ENCODE data around the gene SPATS2. TPM values are rescaled to one million over a fixed set of nuclear protein-coding genes. Genes with fewer than 3 reads are reported as not detected.

SPATS2 gene
- total RNA-seq, 1 donor from 2014 or later: 18.2 TPM

GRCh38 chr12:49541140-49541861 is 174.0 kb downstream of the SPATS2 start:
- H3K27me3 ChIP-seq (ENCODE audit: control insufficient read depth, insufficient read depth, low read length): peaks cover 71% of the 10 kb centered on the region
- H3K36me3 ChIP-seq (ENCODE audit: control insufficient read depth, insufficient read depth, low read length): no peaks in the 10 kb centered on the region
- no peak for DNase-seq (ENCODE audit: low read depth)
- H3K4me3 ChIP-seq (ENCODE audit: low read depth, low read length): no peak overlapping the region
- TF ChIP-seq, protein P1, sequence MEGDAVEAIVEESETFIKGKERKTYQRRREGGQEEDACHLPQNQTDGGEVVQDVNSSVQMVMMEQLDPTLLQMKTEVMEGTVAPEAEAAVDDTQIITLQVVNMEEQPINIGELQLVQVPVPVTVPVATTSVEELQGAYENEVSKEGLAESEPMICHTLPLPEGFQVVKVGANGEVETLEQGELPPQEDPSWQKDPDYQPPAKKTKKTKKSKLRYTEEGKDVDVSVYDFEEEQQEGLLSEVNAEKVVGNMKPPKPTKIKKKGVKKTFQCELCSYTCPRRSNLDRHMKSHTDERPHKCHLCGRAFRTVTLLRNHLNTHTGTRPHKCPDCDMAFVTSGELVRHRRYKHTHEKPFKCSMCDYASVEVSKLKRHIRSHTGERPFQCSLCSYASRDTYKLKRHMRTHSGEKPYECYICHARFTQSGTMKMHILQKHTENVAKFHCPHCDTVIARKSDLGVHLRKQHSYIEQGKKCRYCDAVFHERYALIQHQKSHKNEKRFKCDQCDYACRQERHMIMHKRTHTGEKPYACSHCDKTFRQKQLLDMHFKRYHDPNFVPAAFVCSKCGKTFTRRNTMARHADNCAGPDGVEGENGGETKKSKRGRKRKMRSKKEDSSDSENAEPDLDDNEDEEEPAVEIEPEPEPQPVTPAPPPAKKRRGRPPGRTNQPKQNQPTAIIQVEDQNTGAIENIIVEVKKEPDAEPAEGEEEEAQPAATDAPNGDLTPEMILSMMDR (IDR thresholded peaks at IDR 0.05; ENCODE audit: insufficient read depth, low read length, poor library complexity, severe bottlenecking): no peak

DNA sequence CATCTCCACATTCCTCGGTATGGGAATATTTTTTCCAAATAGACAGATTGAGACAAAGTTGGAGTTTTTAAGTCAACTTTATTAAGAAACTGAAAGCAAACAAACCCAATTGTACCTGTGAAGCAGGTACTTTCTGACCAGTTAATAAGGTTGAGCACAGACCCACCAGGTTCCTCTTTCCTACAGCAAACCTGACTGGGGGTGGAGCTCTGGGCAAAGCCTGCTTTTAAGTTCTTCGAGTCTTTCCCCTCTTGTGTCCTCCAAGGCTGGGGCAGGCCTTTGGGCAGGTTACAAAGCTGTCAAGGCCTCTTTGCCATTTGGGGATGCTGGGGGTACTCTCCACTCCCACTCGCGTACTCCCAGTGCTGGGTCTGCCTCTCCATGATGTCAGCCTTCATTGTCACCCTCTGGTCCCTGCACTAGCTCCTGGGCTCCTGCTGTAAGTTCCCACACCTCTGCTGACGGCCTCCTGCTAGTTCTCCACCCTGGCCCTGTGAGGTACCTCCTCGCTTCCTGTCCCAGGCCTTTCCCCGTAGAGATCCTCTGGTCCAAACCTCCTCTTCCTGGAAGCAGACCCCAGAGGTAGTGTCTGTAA is 174.7 kb downstream of the SPATS2 start:
- H3K36me3 ChIP-seq (ENCODE audit: control insufficient read depth, insufficient read depth, low read length): no peaks in the 10 kb centered on the region
- DNase-seq (ENCODE audit: low read depth): no peak
- TF ChIP-seq, protein P1 (IDR thresholded peaks at IDR 0.05; ENCODE audit: insufficient read depth, low read length, poor library complexity, severe bottlenecking): no peak
- no peak overlapping the region for H3K4me3 ChIP-seq (ENCODE audit: low read depth, low read length)
- peaks cover 72% of the 10 kb centered on the region for H3K27me3 ChIP-seq (ENCODE audit: control insufficient read depth, insufficient read depth, low read length)

DNA sequence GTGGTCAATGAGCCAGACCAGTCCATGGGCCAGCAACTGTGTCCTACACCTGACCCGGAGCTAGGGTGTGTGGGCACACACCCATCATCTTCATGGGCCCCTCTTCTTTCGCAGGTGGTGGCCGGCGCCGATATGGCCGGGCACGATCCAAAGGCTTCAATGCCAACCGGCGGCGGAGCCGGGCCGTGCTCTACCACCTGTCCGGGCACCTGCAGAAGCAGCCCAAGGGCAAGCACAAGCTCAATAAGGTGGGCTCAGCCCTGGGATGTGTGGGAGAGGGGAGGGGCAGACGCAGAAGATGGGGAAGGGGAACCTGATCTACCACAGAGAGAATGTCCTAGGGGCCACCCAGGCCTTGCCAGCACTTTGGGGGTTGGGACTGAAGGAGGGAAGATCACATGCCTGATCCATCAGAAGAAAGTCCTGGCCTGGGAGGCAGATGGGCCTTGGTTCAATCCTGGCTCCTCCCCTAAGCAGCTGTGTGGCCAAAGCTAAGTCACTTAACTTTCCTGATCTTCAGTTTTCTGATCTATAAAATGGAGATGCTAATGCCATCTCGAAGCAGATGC is 175.4 kb downstream of the SPATS2 start:
- peaks cover 72% of the 10 kb centered on the region for H3K27me3 ChIP-seq (ENCODE audit: control insufficient read depth, insufficient read depth, low read length)
- DNase-seq (ENCODE audit: low read depth): no peak

DNA sequence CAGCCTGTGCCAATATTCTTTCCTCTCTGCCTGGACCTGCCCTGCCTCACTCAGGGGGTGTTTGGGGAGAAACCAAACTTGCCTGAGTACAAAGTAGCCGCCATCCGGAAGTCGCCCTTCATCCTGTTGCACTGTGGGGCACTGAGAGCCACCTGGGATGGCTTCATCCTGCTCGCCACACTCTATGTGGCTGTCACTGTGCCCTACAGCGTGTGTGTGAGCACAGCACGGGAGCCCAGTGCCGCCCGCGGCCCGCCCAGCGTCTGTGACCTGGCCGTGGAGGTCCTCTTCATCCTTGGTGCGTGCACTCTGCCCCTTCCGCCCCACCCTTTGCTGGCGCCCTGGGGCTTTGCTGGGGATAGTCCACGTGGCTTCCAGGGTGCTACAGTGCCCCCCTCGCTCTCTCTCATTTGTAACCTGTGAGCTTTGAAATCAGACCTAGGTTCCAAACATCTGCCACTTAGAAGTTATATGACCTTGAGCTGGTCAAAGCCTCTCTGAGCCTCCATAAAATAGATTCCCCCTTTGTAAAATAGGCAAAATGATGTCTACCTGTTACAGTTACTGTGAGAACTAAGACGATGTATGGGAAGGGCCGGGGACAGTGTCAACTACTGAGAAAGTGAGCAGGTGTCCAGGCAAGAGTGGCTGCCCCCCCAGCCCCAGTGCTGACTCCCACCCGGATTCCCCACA is 176.1 kb downstream of the SPATS2 start:
- no peak overlapping the region for H3K4me3 ChIP-seq (ENCODE audit: low read depth, low read length)
- no peak for DNase-seq (ENCODE audit: low read depth)
- no peaks in the 10 kb centered on the region for H3K36me3 ChIP-seq (ENCODE audit: control insufficient read depth, insufficient read depth, low read length)
- TF ChIP-seq, protein P1 (IDR thresholded peaks at IDR 0.05; ENCODE audit: insufficient read depth, low read length, poor library complexity, severe bottlenecking): no peak
- peaks cover 73% of the 10 kb centered on the region for H3K27me3 ChIP-seq (ENCODE audit: control insufficient read depth, insufficient read depth, low read length)

More for the DNA sequence above, 175.4 kb downstream of the SPATS2 start:
- Histone ChIP-seq H3K4me3 (ENCODE audit: low read depth, low read length) (no peak overlapping the region), H3K36me3 (ENCODE audit: control insufficient read depth, insufficient read depth, low read length) (no peaks in the 10 kb centered on the region)
- TF ChIP-seq, protein P1 (IDR thresholded peaks at IDR 0.05; ENCODE audit: insufficient read depth, low read length, poor library complexity, severe bottlenecking): no peak

GRCh38 chr12:49543914-49544815 is 176.9 kb downstream of the SPATS2 start:
- Histone ChIP-seq H3K27me3 (ENCODE audit: control insufficient read depth, insufficient read depth, low read length) (peaks cover 74% of the 10 kb centered on the region), H3K4me3 (ENCODE audit: low read depth, low read length) (no peak overlapping the region), H3K36me3 (ENCODE audit: control insufficient read depth, insufficient read depth, low read length) (no peaks in the 10 kb centered on the region)
- DNase-seq (ENCODE audit: low read depth): no peak
- TF ChIP-seq, protein P1 (IDR thresholded peaks at IDR 0.05; ENCODE audit: insufficient read depth, low read length, poor library complexity, severe bottlenecking): no peak
